HFFc6 (cell line): ENCODE results near the gene ZACN. TPM values are rescaled to one million over a fixed set of nuclear protein-coding genes. Genes with fewer than 3 reads are reported as not detected.
A peak's percentile ranks its signal among the peaks of the same experiment; 100 is the strongest.

Experiments used
- DNase-seq: peaks from one replicate; pipeline ENCODE4 v3.0.0-alpha.2; 2018
- H3K27ac Mint-ChIP-seq: 2 replicates; pipeline ENCODE4 v1.8.0; 2020; ENCODE audit warnings: mild to moderate bottlenecking, mixed read lengths
- H3K27me3 Mint-ChIP-seq: 2 replicates; pipeline ENCODE4 v1.8.0; 2021; ENCODE audit warnings: mild to moderate bottlenecking, moderate library complexity, mixed read lengths; ENCODE audit not compliant: insufficient read depth
- H3K36me3 Mint-ChIP-seq: 2 replicates; pipeline ENCODE4 v1.8.0; 2021; ENCODE audit warnings: low read depth, mixed read lengths
- H3K4me1 Mint-ChIP-seq: 2 replicates; pipeline ENCODE4 v1.8.0; 2020; ENCODE audit warnings: low read depth, mixed read lengths
- H3K4me3 Mint-ChIP-seq: 2 replicates; pipeline ENCODE4 v1.8.0; 2020; ENCODE audit warnings: mild to moderate bottlenecking, moderate library complexity, mixed read lengths
- H3K9me3 Mint-ChIP-seq: 2 replicates; pipeline ENCODE4 v1.8.0; 2020; ENCODE audit warnings: mild to moderate bottlenecking, mixed read lengths
- CTCF ChIP-seq: fragments of 200-600 bp; sonication (generic); IDR thresholded peaks from 2 replicates; pipeline ENCODE4 v1.5.0; 2021; ENCODE audit warnings: antibody characterized with exemption, mild to moderate bottlenecking
- total RNA-seq, 6 experiments: library from RNA; stranded (reverse); fragmentation: NEBNext Ultra II Directional; extraction: Animal tissue kit (Norgen Biotek cat#: 25700); gene quantifications; 2 replicates in 1 of 6; 3 replicates in 5 of 6; pipeline ENCODE4 v1.2.3, GENCODE V29; 2021

ZACN gene
- total RNA-seq, 6 experiments from 2014 or later, result 0.23 to 0.26 TPM; not detected in 4

- Mint-ChIP-seq H3K27me3 (peaks cover 3% of the 10 kb centered on the region), H3K9me3 (no peaks in the 10 kb centered on the region), H3K4me1 (no peaks in the 10 kb centered on the region), H3K4me3 (no peak overlapping the region), H3K36me3 (peaks cover 6% of the 10 kb centered on the region; the same call in 1 of the 2 replicates), H3K27ac (no peak overlapping the region)
- no peak for DNase-seq
- TF ChIP-seq CTCF, result no peak
Measured at GRCh38 chr17:76087531-76087930, 8.5 kb downstream of the ZACN start.

- Mint-ChIP-seq H3K36me3 (peaks cover 6% of the 10 kb centered on the region; the same call in 1 of the 2 replicates), H3K4me1 (no peaks in the 10 kb centered on the region), H3K27me3 (peaks cover 3% of the 10 kb centered on the region), H3K4me3 (no peak overlapping the region), H3K9me3 (no peaks in the 10 kb centered on the region), H3K27ac (no peak overlapping the region)
- DNase-seq, result no peak
- 0 out of 2 replicates have a peak, but pooled peaks have one; percentile 10 for TF ChIP-seq CTCF
Measured at GRCh38 chr17:76088041-76088867, 9.3 kb downstream of the ZACN start.

- no peak for DNase-seq
- no peak for TF ChIP-seq CTCF
- Mint-ChIP-seq H3K36me3 (peaks cover 6% of the 10 kb centered on the region), H3K27me3 (peaks cover 3% of the 10 kb centered on the region), H3K4me3 (no peak overlapping the region), H3K4me1 (no peaks in the 10 kb centered on the region), H3K27ac (no peak overlapping the region), H3K9me3 (no peaks in the 10 kb centered on the region)
Measured at GRCh38 chr17:76088868-76089576, 10.0 kb downstream of the ZACN start.

DNA sequence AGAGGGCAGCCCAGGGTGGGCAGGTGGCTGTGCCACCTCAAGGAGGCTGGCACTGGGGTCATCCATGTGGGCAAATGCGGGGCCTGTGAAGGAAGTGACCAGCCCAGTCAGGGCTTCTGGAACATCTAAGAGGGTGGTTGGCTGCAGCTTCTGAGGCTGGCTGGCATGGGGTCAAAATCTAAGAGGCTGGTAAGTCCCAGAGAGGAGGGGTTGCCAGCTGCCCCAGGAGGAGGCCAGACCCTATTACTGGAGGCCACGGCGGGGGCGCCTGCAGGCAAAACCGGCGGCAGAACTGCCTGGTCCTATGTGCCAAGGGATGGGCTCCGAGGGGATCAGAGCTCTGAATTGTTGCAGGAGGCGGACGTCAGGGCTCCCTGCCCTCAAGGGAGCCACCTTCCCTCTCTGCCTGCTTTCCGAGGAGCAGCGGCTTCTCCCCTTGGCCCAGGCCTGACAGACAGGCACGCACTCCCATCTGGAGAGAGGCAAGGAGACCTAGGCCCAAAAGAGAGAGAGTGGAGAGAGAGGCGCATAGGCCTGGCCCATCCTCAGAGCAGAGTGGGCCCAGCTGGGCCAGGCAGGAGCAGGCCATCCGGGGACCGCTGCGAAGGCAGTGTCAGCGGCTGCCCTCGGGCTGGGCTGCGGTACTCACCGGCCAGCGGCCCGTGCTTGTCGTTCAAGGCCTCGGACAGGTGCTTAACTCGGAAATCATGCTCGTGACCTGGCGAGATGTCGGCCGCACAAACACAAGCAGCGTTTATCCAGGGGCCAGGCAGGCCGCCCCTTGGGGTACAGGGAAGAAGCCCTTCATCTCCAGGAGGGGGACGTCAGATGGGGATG lies 10.9 kb downstream of the ZACN start:
- H3K4me3 Mint-ChIP-seq, result no peak overlapping the region
- no peak for TF ChIP-seq CTCF

GRCh38 chr17:76090517-76091129 lies 11.6 kb downstream of the ZACN start:
- Mint-ChIP-seq H3K9me3 (no peaks in the 10 kb centered on the region), H3K36me3 (peaks cover 7% of the 10 kb centered on the region), H3K4me3 (no peak overlapping the region), H3K4me1 (peaks cover 12% of the 10 kb centered on the region), H3K27ac (no peak overlapping the region), H3K27me3 (peaks cover 2% of the 10 kb centered on the region; the same call in 1 of the 2 replicates)
- no peak for DNase-seq
- no peak for TF ChIP-seq CTCF

More for the DNA sequence above, 10.9 kb downstream of the ZACN start:
- Mint-ChIP-seq H3K9me3 (no peaks in the 10 kb centered on the region), H3K27ac (no peak overlapping the region), H3K36me3 (peaks cover 6% of the 10 kb centered on the region), H3K27me3 (peaks cover 2% of the 10 kb centered on the region; the same call in 1 of the 2 replicates), H3K4me1 (peaks cover 8% of the 10 kb centered on the region)
- no peak for DNase-seq
